Measurements from ENCODE around the gene PPP1R9A.

PPP1R9A gene

GRCh38 chr7:95321720-95322119, 414.3 kb downstream of the PPP1R9A start:
- no peak for TF ChIP-seq CTCF (conservative IDR thresholded peaks at IDR 0.05; ENCODE audit: control insufficient read depth, insufficient read depth, low read depth, low read length)
- no peak overlapping the region for H3K4me3 ChIP-seq (ENCODE audit: control insufficient read depth, low read depth, low read length)
- DNase-seq (ENCODE audit: low read depth) = no peak

- no peak overlapping the region for H3K4me3 ChIP-seq (ENCODE audit: control insufficient read depth, low read depth, low read length)
- TF ChIP-seq CTCF (conservative IDR thresholded peaks at IDR 0.05; ENCODE audit: control insufficient read depth, insufficient read depth, low read depth, low read length) = no peak
- DNase-seq (ENCODE audit: low read depth) = no peak
These were observed 415.0 kb downstream of the PPP1R9A start for GRCh38 chr7:95322396-95322795.

- peak; percentile 50 for DNase-seq (ENCODE audit: low read depth)
- no peak for TF ChIP-seq CTCF (conservative IDR thresholded peaks at IDR 0.05; ENCODE audit: control insufficient read depth, insufficient read depth, low read depth, low read length)
These were observed 415.5 kb downstream of the PPP1R9A start for GRCh38 chr7:95322854-95323253.

GRCh38 chr7:95323410-95324129, 416.2 kb downstream of the PPP1R9A start:
- no peak for TF ChIP-seq CTCF (conservative IDR thresholded peaks at IDR 0.05; ENCODE audit: control insufficient read depth, insufficient read depth, low read depth, low read length)
- DNase-seq (ENCODE audit: low read depth) = no peak
- no peak overlapping the region for H3K4me3 ChIP-seq (ENCODE audit: control insufficient read depth, low read depth, low read length)

More at GRCh38 chr7:95322854-95323253, 415.5 kb downstream of the PPP1R9A start:
- no peak overlapping the region for H3K4me3 ChIP-seq (ENCODE audit: control insufficient read depth, low read depth, low read length)

- DNase-seq (ENCODE audit: low read depth) = no peak
- H3K4me3 ChIP-seq (ENCODE audit: control insufficient read depth, low read depth, low read length) = no peak within 1 kb of the TSS
- TF ChIP-seq CTCF (conservative IDR thresholded peaks at IDR 0.05; ENCODE audit: control insufficient read depth, insufficient read depth, low read depth, low read length) = no peak
These were observed 417.0 kb downstream of the PPP1R9A start, which contains the start of gene PON1 for GRCh38 chr7:95324431-95324830. Gene PON1, minus strand, starts transcription at chr7:95324532. Its CDS starts 57 bp downstream, at chr7:95324475.

GRCh38 chr7:95327356-95327755, 420.0 kb downstream of the PPP1R9A start:
- H3K4me3 ChIP-seq (ENCODE audit: control insufficient read depth, low read depth, low read length) = no peak overlapping the region
- DNase-seq (ENCODE audit: low read depth) = no peak
- TF ChIP-seq CTCF (conservative IDR thresholded peaks at IDR 0.05; ENCODE audit: control insufficient read depth, insufficient read depth, low read depth, low read length) = no peak
